ENCODE data around the gene AASDH.

Gene AASDH

DNA sequence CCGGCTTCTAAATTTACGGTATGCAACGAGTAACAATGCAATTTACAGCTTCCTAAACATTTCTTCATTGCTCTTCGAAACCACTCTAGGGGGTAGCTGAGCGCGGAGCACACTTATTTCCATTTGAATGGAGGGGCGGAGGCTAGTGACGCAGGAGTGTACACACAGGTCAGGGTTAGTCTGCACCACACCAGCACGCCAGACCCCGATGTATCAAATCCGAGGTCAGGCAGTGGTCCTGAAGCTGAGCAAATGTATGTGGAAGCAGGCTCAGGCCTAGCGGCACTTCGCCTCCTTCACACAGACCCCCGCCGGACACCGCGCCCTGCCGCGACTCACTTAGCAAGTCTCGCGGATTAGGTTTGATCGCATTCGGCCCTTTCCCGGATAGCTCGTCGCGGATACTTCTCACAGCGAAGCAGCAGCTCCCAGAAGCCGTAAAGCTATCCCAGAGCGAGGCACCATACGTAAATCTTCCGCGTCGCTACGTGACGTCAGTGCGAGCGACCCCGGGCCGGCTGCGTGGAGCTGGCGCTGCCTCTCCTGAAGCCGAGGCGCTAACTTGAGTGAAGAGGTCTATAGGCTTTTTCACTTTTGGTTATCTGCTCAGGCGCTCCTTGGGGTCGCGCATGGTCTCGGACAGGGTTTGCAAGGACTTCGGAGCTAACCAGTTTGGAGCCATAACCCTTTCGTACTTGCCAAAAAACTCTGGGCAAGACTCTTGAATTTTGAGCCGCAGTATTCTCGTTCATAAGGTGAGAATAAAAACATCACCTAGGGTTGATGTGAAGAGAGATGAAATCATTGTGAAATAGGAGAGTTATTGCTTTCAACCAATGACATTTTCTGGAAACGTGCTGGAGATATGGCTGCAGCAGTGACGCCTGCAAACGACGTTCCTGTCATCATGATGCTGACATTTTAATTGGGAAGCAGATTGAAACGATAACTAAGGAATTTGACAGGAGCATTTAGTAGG lies at the start of gene AASDH:
Gene AASDH (minus strand): TSS at position 469 of the 979 bp plus-strand sequence. CDS start 3,192 bp downstream, outside the sequence.
- DNase-seq (ENCODE audit: low read depth) = peak; percentile 96

DNA sequence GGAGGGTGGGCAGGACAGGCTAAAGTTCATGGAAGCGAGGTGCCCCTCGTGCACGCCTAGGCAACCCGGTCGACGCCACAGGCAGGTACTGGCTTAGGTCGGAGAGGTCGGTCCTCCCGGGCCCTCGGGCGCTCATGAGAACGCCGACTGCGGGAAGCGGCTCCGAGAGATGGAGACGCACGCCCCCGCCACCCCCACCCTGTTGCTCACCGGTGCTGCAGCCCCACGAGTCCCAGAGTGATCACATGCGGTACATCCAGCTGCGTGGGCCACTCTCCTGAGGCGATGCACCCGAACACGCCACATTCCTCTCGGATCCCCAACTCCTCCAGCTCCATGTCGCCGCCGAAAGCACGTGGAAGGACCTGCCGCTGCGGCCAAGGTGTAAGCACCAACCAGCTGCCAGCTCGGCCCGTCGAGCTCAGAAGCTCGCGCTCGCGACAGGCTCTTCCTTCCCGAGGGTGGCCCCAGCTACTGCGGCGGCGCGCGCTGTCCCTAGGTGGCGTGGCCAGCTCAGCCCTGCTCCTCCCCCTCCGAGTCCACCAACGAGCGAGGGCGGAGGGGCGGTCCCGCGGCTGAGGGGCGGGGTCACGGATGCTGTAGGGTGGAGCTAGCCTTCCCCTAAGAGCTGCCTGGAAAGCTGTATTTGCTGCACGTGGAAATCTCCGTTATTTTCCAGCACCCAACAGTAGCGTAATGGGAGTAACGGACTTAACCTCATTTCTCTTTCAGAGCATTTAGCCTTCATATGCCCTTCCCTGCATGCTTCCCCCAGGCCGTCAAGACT lies 48.0 kb upstream of the AASDH start, which contains the start of gene PPAT:
Gene PPAT (minus strand): TSS at position 476 of the 787 bp plus-strand sequence. CDS start 138 bp downstream, at position 338.
- DNase-seq (ENCODE audit: low read depth) = peak; percentile 99

DNA sequence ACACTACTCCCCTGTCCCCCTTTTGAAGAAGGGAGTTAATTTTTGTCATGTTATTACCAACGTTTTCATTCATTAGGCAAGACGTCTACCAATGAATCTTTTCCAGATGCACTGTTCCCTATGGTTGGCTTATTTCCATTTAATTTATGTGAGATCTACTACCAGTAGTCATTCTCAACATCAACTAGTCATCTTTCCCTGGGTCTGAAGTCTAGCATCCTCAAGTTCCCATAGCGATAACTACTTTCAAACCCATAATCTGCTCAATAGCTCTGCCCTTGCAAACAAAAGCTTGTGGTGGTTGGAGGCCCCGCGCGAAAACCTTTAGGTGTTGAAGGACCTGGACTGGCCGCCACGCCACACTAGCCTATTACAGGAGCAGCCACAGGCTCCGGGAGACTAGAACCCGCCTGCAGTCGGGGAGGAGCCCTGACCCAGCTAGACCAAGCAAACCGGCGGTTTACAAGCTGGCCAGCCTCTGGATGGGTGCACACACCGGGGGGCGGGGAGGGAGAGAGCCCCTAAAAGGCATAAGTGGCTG lies 47.4 kb upstream of the AASDH start:
- DNase-seq (ENCODE audit: low read depth) = peak; percentile 82

GRCh38 chr4:56433280-56433679 lies 46.0 kb upstream of the AASDH start:
- DNase-seq (ENCODE audit: low read depth) = no peak

- no peak for DNase-seq (ENCODE audit: low read depth)
These were observed 42.9 kb upstream of the AASDH start for GRCh38 chr4:56430203-56430602.

DNA sequence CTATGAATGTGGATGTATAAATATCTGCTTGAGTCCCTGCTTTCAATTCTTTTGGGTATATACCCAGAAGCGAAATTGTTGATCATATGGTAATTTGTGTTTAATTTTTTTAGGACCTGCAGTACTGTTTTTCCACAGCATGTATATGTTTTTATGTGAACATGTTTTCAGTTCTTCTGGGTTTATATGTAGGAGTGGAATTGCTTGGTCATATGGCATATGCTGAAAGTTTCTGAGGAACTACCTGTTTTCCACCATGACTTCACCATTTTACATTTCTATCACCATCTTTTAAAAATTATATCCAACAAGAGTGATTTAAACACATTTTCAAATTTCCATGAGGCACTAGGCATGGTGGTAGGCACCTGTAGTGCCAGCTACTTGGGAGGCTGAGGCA lies 39.9 kb upstream of the AASDH start:
- DNase-seq (ENCODE audit: low read depth) = no peak

GRCh38 chr4:56426273-56426672 lies 39.0 kb upstream of the AASDH start:
- DNase-seq (ENCODE audit: low read depth) = no peak

DNA sequence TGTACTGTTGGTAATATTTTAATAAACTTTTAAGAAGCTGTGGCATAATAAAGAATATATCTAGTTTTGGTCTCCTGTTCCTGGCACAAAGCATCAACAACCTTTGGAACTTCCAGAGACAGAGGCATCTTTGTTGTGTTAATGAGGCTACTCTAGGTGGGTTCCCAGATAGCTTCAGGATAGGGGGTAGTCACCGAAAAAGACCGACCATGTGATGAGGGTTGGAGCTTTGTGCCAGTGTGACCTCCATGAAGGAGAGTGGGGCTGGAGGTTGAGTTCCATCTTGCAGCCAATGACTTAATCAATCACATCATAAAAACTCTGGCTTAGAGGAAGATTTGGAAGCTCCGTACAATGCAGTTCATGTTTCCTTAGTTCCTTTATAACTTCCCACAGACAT lies 38.2 kb upstream of the AASDH start:
- DNase-seq (ENCODE audit: low read depth) = no peak

DNA sequence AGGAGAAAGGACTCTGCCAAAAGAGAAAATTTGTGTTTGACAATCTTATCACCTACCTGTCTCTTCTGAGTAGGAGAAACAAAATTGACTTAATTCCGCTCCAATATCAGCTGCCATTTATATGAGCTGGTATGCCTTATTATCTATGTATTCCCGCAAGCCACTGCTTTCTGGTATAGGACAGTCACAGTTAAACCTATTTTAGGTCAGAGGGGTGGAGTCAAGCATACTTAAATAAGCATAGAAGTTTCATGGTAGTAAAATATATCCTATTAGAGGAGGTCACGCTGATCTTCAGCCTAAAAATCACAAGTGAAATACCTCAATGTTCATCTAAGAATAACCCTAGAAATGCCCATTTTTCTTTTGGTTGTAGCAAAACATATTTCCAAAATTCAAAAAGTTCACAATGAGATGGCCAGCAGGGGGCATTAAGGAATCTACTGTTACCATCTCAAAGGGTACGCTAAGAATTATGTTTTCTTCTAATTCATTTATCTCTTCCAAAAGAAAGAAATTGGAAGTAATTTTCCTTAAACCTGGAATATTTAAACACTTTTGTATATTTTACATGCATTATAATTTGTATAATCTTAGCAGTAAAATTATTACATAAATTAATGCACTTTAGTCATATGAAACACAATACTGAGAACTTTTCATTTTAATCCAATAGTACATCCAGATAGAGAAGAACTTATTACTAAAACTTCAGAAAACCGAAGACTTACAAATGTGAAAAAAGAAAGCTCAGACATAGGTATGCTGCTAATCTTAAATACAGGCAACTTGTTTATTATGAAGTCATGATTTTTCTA lies 37.6 kb upstream of the AASDH start:
- peak; percentile 38 for DNase-seq (ENCODE audit: low read depth)

- no peak for DNase-seq (ENCODE audit: low read depth)
These were observed 36.9 kb upstream of the AASDH start for GRCh38 chr4:56424176-56424575.

- DNase-seq (ENCODE audit: low read depth) = no peak
These were observed 30.1 kb upstream of the AASDH start for GRCh38 chr4:56417396-56417795.

DNA sequence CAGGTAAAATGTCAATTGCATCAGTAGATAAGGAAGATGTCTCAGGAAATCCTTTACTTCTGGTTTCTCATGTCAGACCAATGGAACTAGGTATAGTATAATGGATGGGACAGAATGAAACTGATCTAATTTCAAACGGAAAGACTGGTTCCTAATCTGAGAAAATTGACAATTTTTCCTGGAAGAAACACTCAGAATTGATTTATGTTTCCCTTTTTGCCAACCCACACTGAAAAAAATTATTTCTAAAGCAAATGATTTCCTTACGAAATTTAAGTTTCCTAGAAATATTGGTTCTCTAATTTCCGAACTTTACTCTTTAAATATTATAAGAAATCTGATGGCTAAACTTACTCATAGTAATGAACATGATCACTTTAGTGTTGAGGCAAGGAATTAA lies 29.1 kb upstream of the AASDH start:
- DNase-seq (ENCODE audit: low read depth) = no peak

GRCh38 chr4:56414135-56414670 lies 26.9 kb upstream of the AASDH start:
- peak; percentile 34 for DNase-seq (ENCODE audit: low read depth)

DNA sequence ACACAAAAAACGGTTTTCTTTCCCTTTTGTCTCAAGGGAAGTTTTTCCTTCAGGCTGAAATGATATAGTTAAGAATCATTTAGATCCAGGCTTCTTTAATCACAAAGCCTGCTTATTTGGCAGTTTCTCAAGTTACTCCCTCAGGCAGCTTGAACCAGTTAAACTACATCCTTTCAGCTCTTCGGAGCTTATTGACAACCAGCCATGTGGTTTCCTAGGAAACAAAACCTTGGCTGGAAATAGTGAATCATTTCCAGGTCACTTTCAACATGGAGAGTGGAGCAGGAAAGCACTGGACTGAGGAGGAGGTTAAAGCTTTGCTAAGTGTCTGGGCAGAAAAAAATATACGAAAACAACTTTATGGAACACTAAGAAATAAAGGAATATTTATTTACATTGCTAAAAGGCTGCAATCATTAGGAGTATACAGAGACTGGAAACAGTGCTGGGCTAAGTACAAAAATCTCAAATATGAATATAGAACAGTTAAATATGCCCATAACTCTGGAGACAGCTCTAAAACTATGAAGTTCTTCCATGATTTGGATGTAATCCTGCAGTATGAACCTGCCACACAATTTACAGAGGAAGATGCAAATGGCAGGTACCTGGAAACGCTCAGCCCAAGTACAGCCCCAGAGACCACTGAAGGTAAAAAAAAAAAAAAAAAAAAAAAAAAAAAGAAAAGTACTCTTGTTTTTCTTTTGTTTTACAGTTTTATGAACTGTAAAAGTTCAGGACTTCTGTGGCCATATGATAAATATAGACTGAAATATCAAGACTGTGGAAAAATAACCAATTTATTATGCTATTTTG lies 23.2 kb upstream of the AASDH start:
- DNase-seq (ENCODE audit: low read depth) = peak; percentile 98

- DNase-seq (ENCODE audit: low read depth) = no peak
These were observed 22.3 kb upstream of the AASDH start for GRCh38 chr4:56409511-56410090.

DNA sequence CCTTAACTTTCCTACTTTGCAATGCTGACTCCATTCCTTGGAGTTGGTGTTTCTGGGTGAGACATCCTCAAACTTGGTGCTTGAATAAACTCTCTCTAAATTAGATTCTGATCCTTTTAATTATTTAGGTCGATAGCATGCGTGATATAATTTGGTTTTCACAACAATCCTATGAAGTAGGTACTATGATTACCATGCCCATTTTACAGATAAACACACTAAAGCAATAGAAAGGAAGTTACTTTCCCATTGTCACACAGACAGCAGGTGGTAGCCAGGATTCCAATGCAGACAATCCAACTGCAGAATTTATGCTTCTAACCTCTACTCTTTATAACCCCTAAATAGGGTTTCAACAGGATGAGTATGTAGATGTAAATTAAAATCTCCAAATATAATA lies 21.7 kb upstream of the AASDH start:
- DNase-seq (ENCODE audit: low read depth) = no peak

- DNase-seq (ENCODE audit: low read depth) = no peak
These were observed 18.9 kb upstream of the AASDH start for GRCh38 chr4:56406151-56406550.

DNA sequence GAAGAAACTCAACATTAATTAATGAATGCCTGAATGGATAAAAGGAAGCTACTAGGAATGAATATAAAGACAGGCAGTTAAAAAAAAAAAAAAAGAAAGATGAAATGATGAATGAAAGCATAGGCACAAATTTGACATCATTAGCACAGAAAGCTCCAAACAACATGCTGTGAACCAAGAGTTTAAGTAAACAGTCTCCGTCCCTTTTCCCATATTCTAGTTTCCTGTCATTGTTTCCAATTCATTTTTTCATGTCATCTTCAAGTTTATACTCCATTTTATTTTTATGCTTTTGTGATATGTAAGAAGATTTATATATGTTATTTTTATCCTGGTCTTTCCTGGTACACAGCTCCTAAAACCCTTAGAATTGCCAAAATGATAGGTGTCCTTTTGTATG lies 17.7 kb upstream of the AASDH start:
- no peak for DNase-seq (ENCODE audit: low read depth)

DNA sequence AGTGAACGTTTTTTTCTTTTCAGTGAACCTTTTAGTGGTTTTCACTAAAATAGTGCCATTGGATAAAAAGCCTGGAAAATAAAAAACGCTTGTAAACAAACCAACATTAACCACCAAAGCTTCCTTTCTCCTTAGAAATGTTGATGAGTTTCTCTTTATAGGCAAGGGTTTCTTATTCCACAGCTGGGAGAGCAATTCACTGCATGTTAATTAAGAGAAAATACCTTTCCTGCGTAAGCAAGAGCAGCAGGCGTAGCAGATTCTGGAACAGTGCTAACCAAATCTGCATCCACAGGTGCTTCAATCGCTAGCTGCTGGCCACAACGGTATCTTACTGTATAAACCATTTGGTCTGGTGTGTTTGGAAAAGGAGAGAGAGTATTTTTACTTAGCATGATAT lies 13.3 kb upstream of the AASDH start:
- no peak for DNase-seq (ENCODE audit: low read depth)

GRCh38 chr4:56391270-56391669 lies 4.0 kb upstream of the AASDH start:
- no peak for DNase-seq (ENCODE audit: low read depth)
